GM18867 (cell line): ENCODE measurements around the gene TASL.
"Not testable (repeated sequence)": the region's sequence is repeated elsewhere in the genome, so short reads cannot be mapped to it uniquely, and the experiment has no call there.

Experiments
- ATAC-seq: cut with Tn5 transposase; IDR thresholded peaks from one replicate; pipeline ENCODE4 v1.9.1; 2021; ENCODE audit warnings: mild to moderate bottlenecking, moderate library complexity; ENCODE audit not compliant: unreplicated experiment

Gene TASL, protein sequence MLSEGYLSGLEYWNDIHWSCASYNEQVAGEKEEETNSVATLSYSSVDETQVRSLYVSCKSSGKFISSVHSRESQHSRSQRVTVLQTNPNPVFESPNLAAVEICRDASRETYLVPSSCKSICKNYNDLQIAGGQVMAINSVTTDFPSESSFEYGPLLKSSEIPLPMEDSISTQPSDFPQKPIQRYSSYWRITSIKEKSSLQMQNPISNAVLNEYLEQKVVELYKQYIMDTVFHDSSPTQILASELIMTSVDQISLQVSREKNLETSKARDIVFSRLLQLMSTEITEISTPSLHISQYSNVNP

DNA sequence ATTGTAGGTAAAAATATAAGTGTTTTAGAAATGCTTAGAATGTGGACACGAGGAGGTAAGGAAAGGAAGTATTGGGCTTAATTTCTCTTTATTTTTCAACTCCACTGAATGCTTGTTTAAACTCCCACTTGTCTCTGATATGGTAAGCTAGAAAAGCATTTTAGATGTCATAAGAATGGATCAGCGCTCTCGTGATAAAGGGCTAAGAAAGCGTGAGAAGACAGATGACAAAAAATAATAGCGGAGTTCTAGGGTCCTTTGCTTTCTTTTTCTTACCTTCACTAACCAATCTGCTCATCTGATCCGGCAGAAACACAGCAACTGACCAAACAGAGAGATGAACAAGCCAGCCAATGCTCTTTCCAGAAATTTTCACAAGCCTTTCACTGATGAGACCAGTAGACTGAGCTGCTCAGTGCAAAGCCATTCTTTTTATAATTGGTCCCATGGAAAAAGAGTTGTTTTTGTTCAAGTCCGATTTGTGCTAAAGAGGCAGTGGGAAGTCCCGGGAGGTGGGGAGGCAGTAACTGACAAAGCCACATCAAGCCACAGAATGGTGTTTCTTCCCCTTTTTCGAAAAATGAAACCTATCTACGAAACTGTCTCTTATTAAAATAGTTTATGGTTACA is at the start of gene TASL:
TSS of gene TASL (minus strand) at position 405 of the 630 bp plus-strand sequence. CDS start 17,411 bp downstream, outside the sequence.
- ATAC-seq, result peak; percentile 86

DNA sequence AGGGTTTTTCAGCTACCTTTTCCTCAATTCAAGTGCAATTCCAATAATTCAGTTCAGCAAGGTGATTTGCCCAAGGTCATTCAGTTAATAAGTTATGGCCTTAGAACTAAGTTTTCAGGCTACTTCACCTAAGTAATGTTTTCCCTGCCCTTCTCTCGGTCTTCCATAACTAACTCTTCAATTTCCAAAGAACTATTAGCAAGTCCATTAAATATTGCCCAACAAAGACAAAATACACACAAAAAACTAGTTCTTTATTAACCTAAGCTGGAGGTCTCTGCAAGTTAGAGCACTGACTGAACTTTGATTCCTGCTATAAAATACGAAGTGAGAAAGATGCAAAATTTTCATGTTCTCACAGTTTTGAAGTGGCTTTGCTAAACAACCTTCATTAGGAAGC is 48.8 kb upstream of the TASL start:
- no peak for ATAC-seq

DNA sequence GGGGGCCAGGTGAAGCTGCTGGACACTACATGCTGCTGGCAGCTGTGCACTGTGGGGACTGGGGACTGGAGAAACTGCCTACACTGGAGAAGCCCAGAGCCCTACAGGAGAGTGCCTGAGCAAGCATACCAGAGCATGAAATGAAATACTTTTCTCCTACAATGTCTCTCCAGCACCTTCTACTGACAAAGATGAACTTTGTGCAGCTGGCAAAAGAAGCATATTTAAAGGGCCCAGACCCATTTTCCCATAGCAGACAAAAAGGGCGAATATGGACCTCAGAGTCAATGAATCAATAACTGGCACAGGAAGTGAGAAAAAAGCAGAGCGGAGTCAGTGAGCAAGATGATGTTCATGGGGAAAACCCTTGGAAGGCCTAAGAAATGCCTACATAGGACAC is 44.8 kb upstream of the TASL start:
- ATAC-seq, result no peak

DNA sequence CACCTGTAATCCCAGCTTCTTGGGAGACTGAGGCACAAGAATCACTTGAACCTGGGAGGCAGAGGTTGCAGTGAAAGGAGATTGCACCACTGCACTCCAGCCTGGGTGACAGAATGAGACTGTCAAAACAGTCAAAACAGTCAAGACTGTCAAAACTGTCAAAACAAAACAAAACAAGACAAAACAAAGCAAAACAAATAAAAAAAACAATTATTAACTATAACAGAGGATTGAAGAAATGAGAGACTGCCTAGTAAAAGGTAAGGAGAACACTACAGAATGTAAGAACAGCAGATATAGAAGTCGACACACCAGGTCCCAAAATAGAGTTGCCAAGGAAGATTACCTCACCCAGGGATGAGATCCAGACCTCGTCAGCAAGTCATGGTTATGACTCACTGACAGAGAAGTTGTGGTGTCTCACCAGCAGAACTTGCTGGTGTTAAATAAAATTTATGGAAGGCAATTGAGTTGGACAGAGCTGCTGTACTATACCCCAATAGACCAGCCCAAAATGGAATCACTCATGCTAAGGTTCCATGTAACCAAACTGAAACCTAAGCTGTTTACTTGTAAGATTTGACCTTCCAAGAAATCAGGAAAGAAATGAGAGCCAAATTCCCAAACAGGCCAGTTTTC is 43.5 kb upstream of the TASL start:
- ATAC-seq, result no peak

DNA sequence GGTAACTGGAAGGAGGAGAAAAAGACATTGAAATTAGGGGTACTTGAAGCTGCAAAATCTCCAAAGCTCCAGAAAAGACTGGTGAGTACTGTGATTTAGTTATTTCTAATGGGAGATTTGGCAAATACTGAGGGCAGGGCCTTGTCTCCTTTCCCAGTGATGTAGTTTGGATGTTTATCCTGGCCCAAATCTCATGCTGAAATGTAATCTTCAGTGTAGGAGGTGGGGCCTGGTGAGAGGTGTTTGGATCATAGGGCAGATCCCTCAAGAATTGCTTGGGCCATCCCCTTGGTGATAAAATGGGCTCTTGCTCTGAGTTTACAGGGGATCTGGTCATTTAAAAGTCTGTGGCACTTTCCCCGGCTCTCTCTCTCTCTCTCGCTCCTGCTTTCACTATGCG is 42.6 kb upstream of the TASL start:
- ATAC-seq, result no peak

DNA sequence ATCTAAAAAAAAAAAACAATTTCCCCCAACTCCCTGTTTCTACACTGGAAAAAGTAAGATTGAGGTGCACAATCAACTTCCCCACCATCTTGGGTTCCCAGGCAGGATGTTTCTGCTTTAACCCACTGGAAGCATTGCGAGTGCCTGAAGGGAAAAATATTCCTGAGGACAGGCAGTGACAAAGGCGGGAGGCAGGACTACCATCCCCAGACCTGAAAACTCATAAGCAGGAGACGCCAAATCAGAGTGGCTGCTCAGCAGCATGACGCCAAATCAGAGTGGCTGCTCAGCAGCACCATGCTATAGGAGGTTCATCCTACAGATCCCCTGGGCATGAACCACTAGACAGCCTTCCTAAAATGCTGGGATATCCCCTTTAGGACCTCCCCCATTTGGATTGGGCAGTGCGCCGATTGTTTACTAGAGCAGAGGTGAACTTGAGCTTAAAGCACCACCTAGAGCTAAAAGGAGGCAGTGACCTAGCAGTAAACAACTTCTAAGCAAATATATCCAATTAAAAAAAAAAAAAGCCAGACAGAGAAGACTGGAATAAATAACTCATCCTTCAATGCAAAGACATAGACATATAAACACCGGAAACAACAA is 40.7 kb upstream of the TASL start:
- ATAC-seq, result no peak

DNA sequence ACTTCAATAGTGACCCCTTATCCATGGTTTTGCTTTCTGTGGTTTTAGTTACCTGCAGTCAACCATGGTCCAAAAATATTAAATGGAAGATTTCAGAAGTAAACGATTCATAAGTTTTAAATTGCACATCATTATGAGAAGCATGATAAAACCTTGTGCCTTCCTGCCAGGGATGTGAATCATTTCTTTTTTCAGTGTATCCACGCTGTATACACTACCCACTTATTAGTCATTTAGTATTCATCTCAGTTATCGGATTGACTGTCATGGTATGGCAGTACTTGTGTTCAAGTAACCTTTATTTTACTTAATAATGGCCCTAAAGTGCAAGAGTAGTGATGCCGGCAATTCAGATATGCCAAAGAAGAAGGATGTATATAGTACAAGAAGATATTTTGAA is 37.7 kb upstream of the TASL start:
- ATAC-seq, result no peak

DNA sequence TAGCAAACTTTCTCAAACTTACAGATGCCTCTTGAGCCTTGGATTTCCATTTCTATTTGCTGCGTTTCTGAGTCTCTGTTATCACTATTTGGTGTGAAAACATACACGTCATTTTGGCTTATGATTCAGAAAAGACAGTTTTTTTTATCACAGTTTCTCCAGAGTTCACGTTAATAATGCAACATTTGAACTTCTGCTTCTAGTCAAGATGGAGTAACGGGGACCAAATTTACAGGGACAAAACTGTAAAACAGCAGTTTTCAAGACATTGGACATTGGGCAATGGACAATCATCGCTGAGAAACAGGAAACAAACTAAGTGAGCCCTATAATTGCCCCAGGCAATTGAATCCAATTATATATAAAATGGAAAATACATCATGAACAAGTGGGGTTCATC is 36.2 kb upstream of the TASL start:
- ATAC-seq, result no peak

DNA sequence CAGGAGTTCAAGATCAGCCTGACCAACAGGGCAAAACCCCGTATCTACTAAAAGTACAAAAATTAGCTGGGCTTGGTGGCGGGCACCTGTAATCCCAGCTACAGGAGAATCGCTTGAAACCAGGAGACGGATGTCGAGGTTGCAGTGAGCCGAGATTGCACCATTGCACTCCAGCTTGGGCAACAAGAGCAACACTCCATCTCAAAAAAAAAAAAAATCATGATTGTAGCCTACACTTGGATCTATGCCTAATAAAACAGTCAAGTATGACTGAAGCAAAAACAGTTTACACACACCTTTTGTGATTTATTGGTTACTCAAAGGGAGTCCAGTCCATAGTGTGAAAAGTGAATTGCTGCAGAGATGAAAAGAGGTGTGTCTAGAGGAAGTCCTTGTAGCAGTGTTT is 34.7 kb upstream of the TASL start:
- ATAC-seq, result no peak

DNA sequence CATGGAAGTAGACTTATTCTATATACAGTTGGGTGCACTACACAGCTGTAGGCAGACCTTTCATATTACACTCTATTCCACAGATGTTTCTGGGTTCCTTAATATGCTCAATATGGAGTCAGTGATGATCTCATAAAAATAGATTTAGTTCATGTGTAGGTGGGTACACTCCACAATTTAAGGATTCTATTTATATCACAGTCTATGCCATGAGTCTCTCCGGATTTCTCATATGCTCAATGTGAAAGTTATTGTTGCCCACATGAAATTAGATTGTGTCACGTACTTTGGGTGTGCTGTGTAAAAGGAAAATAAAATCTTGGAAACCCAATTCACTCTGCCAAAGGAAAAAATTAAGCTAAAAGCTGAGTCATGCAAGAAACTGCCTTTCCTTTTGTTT is 32.5 kb upstream of the TASL start:
- no peak for ATAC-seq

DNA sequence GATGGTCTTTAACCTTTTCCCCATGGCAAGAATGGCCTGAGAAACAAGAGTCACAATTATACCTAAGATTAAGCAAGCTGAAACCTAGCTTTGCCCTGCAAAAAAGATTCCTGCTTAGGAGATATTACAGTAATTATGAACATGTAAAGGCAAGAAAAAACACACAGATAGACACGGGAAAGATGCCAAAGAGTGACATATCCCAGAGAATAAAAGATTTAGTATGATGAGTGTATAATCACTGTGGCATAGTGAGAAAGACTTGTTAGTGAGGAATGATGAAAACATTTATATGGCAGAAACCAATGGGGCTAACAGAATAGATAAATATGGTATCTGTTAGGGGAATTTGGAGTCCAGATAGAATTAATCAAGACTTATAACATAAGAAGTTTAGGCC is 29.6 kb upstream of the TASL start:
- ATAC-seq, result no peak

DNA sequence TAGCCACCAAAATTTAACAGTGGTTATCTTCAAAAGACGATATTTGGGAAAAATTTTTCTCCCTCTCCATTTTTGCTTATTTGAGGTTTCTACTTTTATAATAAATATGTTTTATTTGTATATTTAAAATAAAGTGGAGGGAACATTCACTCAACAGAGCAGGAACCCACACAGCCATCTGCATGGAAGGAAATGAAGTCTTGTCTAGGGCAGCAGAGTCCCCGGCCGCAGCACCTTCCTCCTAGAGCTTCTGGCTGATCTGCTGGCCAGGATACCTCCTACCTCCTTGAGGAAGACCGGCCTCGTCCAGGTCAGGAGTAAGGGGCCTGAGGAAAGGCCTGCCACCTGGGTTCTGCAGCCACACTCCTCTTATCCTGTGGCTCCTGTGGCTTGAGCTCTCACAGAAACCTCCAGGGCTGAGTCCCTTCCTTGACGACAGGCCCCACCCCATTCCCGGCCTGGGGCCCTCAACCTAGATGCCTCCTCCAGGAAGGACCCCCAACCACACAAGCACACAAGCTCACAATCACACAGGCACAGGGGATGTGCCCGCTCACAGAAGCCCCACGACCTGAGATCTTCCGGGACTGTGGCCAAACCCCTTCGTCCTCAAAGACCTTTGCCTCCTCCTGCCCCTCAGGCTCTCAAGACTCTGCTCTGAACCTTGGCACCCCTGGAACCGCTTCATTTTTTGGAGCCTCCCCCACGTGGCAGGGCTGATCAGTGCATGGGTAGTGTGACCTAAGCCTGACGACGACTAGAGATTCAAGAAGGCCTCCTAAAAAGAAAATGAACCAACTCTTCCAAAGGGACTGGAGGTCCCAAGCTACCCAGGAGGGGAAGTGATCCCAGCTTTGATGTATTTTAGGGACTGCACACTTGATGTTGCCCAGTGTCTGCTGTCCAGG is 23.0 kb upstream of the TASL start:
- not testable (repeated sequence) for ATAC-seq

DNA sequence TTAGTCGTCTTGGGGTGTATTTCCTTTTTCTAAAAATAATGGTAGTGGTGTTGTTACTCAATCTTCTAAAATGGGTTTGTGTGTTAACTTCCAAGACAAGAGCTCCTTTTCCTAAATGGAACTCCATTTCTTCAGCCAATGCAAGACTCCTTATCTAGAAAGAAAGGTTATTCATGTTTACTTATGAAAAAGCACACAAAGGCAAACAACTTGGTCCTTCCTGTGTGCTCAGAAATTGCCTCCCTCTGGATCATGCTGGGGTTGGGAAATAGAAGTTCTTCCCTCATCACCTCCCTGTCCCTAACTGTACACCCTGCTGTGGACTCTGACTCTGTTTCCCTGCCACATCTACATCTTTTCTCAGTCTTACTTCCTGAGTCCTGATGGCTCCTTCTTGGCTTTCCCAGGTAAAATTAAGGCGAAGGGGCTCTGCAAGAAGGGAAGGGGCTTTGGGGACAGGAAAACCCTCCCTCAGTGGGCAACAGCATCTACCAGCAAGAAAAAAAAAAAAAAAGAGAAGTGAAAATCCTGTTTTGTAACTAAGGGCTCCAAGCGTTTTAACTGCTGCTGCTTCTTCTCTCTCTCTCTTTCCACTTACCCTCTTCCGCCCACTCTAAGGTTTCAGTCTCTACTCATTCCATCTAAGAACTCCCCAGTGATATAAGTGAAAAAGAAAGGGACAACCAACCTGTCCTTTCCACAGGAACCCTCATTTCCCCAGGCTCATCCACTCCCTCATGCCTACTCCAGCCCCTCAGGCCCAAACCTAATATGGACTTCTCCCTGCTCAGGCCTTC is 19.8 kb upstream of the TASL start:
- peak; percentile 88 for ATAC-seq

DNA sequence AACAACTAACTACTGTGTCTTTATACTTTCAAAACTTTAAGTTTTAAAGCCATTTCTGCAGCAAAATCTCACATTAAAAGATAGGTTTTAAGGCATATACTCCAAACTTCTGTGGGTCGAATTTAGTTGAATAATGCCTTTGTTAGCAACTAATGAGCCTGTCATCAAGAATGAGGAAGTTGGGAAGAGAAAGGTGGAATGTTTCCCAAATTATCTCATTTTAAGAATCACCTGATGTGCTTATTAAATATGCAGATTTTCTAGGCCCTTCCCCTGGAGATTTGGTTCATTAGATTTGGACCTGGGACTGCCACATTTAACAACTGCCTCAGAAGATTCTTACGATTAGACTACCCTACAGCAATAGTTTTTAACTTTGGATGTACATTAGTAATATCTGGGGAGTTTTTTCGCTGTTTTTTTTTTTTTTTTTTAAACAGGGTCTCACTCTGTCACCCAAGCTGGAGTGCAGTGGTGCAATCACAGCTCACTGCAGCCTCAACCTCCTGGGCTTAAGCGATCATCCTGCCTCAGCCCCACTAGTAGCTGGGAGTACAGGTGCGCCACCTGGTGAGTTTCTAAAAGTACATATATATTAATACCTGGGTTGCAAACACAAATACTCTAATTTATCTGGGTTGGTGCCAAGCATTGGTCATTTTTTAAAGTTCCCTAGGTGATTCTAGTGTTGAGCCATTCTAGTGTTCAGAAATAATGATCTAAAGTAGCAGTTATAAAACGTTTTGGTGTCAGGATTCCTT is 16.1 kb upstream of the TASL start:
- peak; percentile 66 for ATAC-seq

DNA sequence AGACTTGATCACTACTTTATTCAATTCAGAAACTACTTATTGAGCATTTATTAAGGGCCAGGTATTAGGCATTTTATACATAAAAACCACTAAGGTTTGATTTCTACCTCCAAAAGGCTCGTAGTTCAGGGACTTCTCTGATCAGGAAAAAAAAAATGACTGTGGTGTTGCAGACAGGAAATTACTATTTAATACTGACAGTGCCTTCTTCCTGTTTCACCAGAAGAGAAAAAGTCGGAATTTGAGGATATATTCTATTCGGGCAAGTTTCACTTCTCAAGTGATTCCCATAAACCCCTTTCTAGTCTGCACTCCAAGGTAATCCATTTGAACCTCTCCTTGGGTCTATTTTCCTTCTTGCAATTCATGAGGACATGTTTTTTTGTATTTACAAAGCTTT is 15.3 kb upstream of the TASL start:
- ATAC-seq, result no peak

DNA sequence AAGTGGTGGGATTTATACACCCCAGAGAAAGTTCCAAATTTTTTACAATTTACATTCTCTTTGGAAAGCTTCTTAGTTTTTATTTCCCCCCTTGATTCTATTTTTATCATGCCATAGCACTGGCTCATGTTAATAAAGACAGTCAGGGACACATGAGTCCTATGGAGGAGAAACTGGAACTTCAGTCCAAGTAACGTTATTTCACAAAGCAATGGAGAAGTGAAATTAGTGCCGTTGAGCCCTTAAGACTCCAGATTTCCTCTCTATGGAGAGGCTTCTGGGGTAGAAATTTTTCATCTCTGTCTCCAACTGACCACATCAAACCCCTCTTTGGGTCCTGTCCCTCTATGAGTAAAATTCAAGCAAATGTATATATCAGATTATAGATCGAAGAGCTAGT is 12.8 kb upstream of the TASL start:
- no peak for ATAC-seq

DNA sequence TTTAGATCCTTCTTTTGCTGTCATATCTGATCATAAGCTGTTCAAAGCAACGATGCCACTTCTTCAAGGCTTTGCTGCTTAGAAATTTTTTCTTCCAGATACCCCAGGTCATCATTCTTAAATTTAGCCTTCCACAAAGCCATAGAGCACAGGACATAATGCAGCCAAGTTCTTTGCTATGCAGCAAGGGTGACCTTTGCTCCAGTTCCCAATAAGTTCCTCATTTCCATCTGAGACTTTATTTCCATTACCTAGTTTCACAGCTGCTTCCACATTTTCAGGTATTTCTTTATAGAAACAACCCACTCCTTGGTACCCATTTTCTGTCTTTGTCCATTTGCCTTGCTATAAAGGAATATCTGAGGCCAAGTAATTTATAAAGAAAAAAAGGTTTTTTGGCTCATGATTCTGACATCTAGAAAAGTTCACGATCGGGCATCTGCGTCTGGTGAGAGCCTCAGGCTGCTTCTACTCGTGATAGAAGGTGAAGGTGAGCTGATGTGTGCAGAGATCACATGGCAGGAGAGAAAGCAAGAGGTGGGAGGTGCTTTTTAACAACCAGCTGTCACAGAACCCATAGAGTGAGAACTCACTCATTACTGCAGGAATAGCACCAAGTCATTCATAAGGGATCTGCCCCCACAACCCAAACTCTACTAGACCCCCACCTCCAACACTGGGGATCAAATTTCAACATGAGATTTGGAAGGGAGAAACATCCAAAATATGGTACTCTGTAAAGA is 11.8 kb upstream of the TASL start:
- ATAC-seq, result peak; percentile 55

DNA sequence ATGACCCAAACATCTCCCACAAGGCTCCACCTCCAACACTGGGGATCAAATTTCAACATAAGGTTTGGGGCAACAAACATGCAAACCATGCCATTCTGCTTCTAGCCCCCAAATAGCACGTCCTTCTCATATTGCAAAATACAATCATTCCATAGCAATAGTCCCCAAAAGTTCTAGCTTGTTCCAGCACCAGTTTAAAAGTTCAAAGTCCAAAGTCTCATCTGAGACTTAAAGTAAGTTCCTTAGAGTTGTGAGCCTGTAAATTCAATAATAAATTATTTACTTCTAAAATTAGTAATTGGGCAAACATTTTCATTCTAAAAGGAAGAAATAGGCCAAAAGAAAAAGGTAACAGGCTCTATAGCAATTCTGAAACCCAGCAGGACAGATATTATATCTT is 8.9 kb upstream of the TASL start:
- no peak for ATAC-seq

DNA sequence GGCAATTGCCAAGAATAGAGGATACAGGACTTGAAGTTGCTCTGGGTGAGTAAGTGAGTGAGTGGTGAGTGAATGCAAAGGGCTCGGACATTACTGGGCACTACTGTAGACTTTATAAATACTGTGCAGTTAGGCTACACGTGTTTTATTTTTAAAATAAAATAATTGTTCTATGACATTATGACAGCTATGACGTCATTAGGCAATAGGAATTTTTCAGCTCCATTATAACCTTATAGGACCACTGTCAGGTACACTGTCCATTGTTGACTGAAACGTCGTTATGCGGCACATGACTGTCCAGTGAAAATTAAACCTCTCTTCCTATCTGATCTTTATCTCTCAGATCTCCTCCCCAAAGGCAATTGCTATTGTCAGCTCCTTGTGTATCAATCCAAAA is 5.1 kb upstream of the TASL start:
- no peak for ATAC-seq
